DOHH2 (cell line): ENCODE results near the gene GRIN2C.

Experiments
- CTCF ChIP-seq: fragments of 200-600 bp; sonication (generic); IDR thresholded peaks from one replicate; pipeline ENCODE4 v1.5.1; 2014; ENCODE audit warnings: antibody characterized with exemption, mild to moderate bottlenecking, low read depth, low read length; ENCODE audit not compliant: poor library complexity, severe bottlenecking
- EZH2phosphoT487 ChIP-seq: fragments of 200-600 bp; sonication (generic); IDR thresholded peaks from 2 replicates; pipeline ENCODE4 v1.6.1; 2017; ENCODE audit warnings: borderline replicate concordance, mild to moderate bottlenecking, antibody characterized with exemption, low read length, moderate library complexity, mixed read lengths

GRCh38 chr17:74900208-74900607 is 40.5 kb upstream of the GRIN2C start:
- no peak for TF ChIP-seq CTCF
- no peak for TF ChIP-seq EZH2phosphoT487
